Measurements from ENCODE around the gene RRP1B.
A peak's percentile ranks its signal among the peaks of the same experiment; 100 is the strongest.

Gene RRP1B

GRCh38 chr21:43717166-43717853 is 58.0 kb downstream of the RRP1B start:
- no peak for TF ChIP-seq CTCF (IDR thresholded peaks at IDR 0.05; ENCODE audit: extremely low read depth, insufficient read depth, missing control alignments)
- in situ Hi-C loops (cut with MboI; ENCODE audit: low pct_unique_long_range_greater_than_20kb, low sequenced_read_pairs, unreplicated experiment) = no loop called here
- peak; percentile 32 for DNase-seq (ENCODE audit: low spot score)

GRCh38 chr21:43717967-43718871 is 58.9 kb downstream of the RRP1B start:
- TF ChIP-seq CTCF (IDR thresholded peaks at IDR 0.05; ENCODE audit: extremely low read depth, insufficient read depth, missing control alignments) = no peak
- no peak for DNase-seq (ENCODE audit: low spot score)
- in situ Hi-C loops (cut with MboI; ENCODE audit: low pct_unique_long_range_greater_than_20kb, low sequenced_read_pairs, unreplicated experiment) = no loop called here

- in situ Hi-C loops (cut with MboI; ENCODE audit: low pct_unique_long_range_greater_than_20kb, low sequenced_read_pairs, unreplicated experiment) = no loop called here
- peak; percentile 94 for DNase-seq (ENCODE audit: low spot score)
- TF ChIP-seq CTCF (IDR thresholded peaks at IDR 0.05; ENCODE audit: extremely low read depth, insufficient read depth, missing control alignments) = peak; percentile 38
These were observed 59.8 kb downstream of the RRP1B start, which contains the start of gene PDXK for GRCh38 chr21:43718872-43719747. Gene PDXK, plus strand, starts transcription at chr21:43719129. Its CDS starts 166 bp downstream, at chr21:43719295.

GRCh38 chr21:43719748-43720538 is 60.6 kb downstream of the RRP1B start:
- in situ Hi-C loops (cut with MboI; ENCODE audit: low pct_unique_long_range_greater_than_20kb, low sequenced_read_pairs, unreplicated experiment) = no loop called here
- no peak for TF ChIP-seq CTCF (IDR thresholded peaks at IDR 0.05; ENCODE audit: extremely low read depth, insufficient read depth, missing control alignments)
- peak; percentile 27 for DNase-seq (ENCODE audit: low spot score)

GRCh38 chr21:43720539-43721166 is 61.3 kb downstream of the RRP1B start:
- in situ Hi-C loops (cut with MboI; ENCODE audit: low pct_unique_long_range_greater_than_20kb, low sequenced_read_pairs, unreplicated experiment) = no loop called here
- no peak for DNase-seq (ENCODE audit: low spot score)
- no peak for TF ChIP-seq CTCF (IDR thresholded peaks at IDR 0.05; ENCODE audit: extremely low read depth, insufficient read depth, missing control alignments)
